Mesenchymal stem cell (in vitro differentiated cells and primary cell): ENCODE data around the gene HMGCS1.

ENCODE experiments used
- DNase-seq: peaks from one replicate; pipeline ENCODE4 v3.0.0-alpha.2; 2013
- H2AFZ ChIP-seq: one replicate; pipeline ENCODE4 v1.6.1; 2013; ENCODE audit warnings: low read depth, mild to moderate bottlenecking, control low read depth, inconsistent platforms, low read length, moderate library complexity
- H2AK5ac ChIP-seq: 2 replicates; pipeline ENCODE4 v1.6.1; 2013; ENCODE audit warnings: low read length, moderate library complexity, mild to moderate bottlenecking, inconsistent platforms; ENCODE audit not compliant: severe bottlenecking
- H2BK120ac ChIP-seq: one replicate; pipeline ENCODE4 v1.6.1; 2013; ENCODE audit warnings: low read depth, mild to moderate bottlenecking, inconsistent platforms, low read length, moderate library complexity
- H2BK12ac ChIP-seq, 2 experiments: one replicate each; pipeline ENCODE4 v1.6.1; 2013; ENCODE audit warnings: inconsistent platforms in 2 of 2, low read length in 2 of 2, mild to moderate bottlenecking in 2 of 2, moderate library complexity in 2 of 2, control low read depth in 1 of 2
- H2BK15ac ChIP-seq: one replicate; pipeline ENCODE4 v1.6.1; 2013; ENCODE audit warnings: mild to moderate bottlenecking, low read depth, inconsistent platforms; ENCODE audit not compliant: poor library complexity, severe bottlenecking
- H2BK5ac ChIP-seq: 2 replicates; pipeline ENCODE4 v1.6.1; 2013; ENCODE audit warnings: low read depth, mild to moderate bottlenecking, low read length, control low read depth, inconsistent platforms; ENCODE audit not compliant: poor library complexity, severe bottlenecking
- H3K14ac ChIP-seq, 2 experiments: one replicate each; pipeline ENCODE4 v1.6.1; 2013; ENCODE audit warnings: inconsistent platforms in 2 of 2, low read length in 2 of 2, control low read depth in 1 of 2, mild to moderate bottlenecking in 1 of 2, moderate library complexity in 1 of 2
- H3K18ac ChIP-seq, 2 experiments: one replicate each; pipeline ENCODE4 v1.6.1; 2013; ENCODE audit warnings: inconsistent platforms in 2 of 2, low read length in 2 of 2, control low read depth in 1 of 2, low read depth in 1 of 2, mild to moderate bottlenecking in 1 of 2
- H3K23ac ChIP-seq, 2 experiments: one replicate each; pipeline ENCODE4 v1.6.1; 2013; ENCODE audit warnings: inconsistent platforms in 2 of 2, low read length in 2 of 2, mild to moderate bottlenecking in 2 of 2, moderate library complexity in 2 of 2, control low read depth in 1 of 2
- H3K27ac ChIP-seq: 2 replicates; pipeline ENCODE4 v1.5.1; 2013; ENCODE audit warnings: mild to moderate bottlenecking, moderate library complexity, low read length, control low read depth, inconsistent platforms; ENCODE audit not compliant: poor library complexity, severe bottlenecking
- H3K27me3 ChIP-seq, 2 experiments: 2 replicates each; pipeline versions ENCODE4 v1.6.1 to v1.7.0; 2013; ENCODE audit warnings: low read length in 2 of 2, mild to moderate bottlenecking in 2 of 2, moderate library complexity in 2 of 2, control low read depth in 1 of 2, inconsistent platforms in 1 of 2; ENCODE audit not compliant: control insufficient read depth in 1 of 2, insufficient read depth in 1 of 2
- H3K36me3 ChIP-seq, 2 experiments: 2 replicates each; pipeline versions ENCODE4 v1.6.1 to v1.7.0; 2013; ENCODE audit warnings: low read length in 2 of 2, control low read depth in 1 of 2, inconsistent platforms in 1 of 2, low read depth in 1 of 2, mild to moderate bottlenecking in 1 of 2; ENCODE audit not compliant: insufficient read depth in 2 of 2, control insufficient read depth in 1 of 2
- H3K4ac ChIP-seq, 2 experiments: one replicate each; pipeline ENCODE4 v1.6.1; 2013; ENCODE audit warnings: inconsistent platforms in 2 of 2, low read length in 2 of 2, mild to moderate bottlenecking in 2 of 2, moderate library complexity in 2 of 2, control low read depth in 1 of 2, low read depth in 1 of 2
- H3K4me1 ChIP-seq: 2 replicates; pipeline ENCODE4 v1.6.1; 2013; ENCODE audit warnings: low read depth, low read length, control low read depth; ENCODE audit not compliant: control insufficient read depth, insufficient read depth
- H3K4me2 ChIP-seq: 2 replicates; pipeline ENCODE4 v1.6.1; 2013; ENCODE audit warnings: low read length, mild to moderate bottlenecking, inconsistent platforms; ENCODE audit not compliant: poor library complexity, severe bottlenecking
- H3K4me3 ChIP-seq, 2 experiments: 2 replicates each; pipeline versions ENCODE4 v1.5.1 to v1.7.0; 2013; ENCODE audit warnings: low read length in 2 of 2, mild to moderate bottlenecking in 2 of 2, control low read depth in 1 of 2, low read depth in 1 of 2; ENCODE audit not compliant: insufficient read depth in 1 of 2
- H3K79me1 ChIP-seq: replicated peaks from 2 replicates; pipeline ENCODE4 v1.6.1; 2013; ENCODE audit warnings: mild to moderate bottlenecking, control low read depth, low read length, inconsistent platforms; ENCODE audit not compliant: poor library complexity, severe bottlenecking
- H3K9ac ChIP-seq: 2 replicates; pipeline ENCODE4 v1.7.0; 2013; ENCODE audit warnings: mild to moderate bottlenecking, low read length, moderate library complexity
- H3K9me3 ChIP-seq: 2 replicates; pipeline ENCODE4 v1.7.0; 2013; ENCODE audit warnings: mild to moderate bottlenecking, low read length; ENCODE audit not compliant: control insufficient read depth
- H4K8ac ChIP-seq: one replicate; pipeline ENCODE4 v1.6.1; 2013; ENCODE audit warnings: inconsistent platforms, mild to moderate bottlenecking, low read length, moderate library complexity
- H4K91ac ChIP-seq: one replicate; pipeline ENCODE4 v1.6.1; 2013; ENCODE audit warnings: mild to moderate bottlenecking, low read length, inconsistent platforms
- WGBS: methylation state at CpG from one replicate; pipeline ENCODE4 v1.1.7; 2013; ENCODE audit warnings: mixed read lengths; 5-methylcytosine and 5-hydroxymethylcytosine counted together

Gene HMGCS1

GRCh38 chr5:43243270-43243669 is 69.9 kb downstream of the HMGCS1 start:
- Histone ChIP-seq H3K36me3 (no peaks in the 10 kb centered on the region), H2AFZ (no peak overlapping the region), H3K4me3 (no peak overlapping the region), H3K9ac (no peak overlapping the region), H3K14ac (no peak overlapping the region), H3K79me1 (no peaks in the 10 kb centered on the region), H4K91ac (no peak overlapping the region), H2BK12ac (no peak overlapping the region), H3K4me2 (no peak overlapping the region), H4K8ac (no peak overlapping the region), H3K27ac (no peak overlapping the region), H2AK5ac (no peak overlapping the region), H3K18ac (no peak overlapping the region), H2BK120ac (no peak overlapping the region), H3K9me3 (no peaks in the 10 kb centered on the region), H3K4ac (no peak overlapping the region), H2BK5ac (no peak overlapping the region), H2BK15ac (no peak overlapping the region), H3K23ac (no peak overlapping the region), H3K4me1 (no peaks in the 10 kb centered on the region), H3K27me3 (peaks cover 0 to 14% of the 10 kb centered on the region in 2 experiments)
- DNase-seq: no peak

GRCh38 chr5:43242196-43242595 is 71.0 kb downstream of the HMGCS1 start:
- H3K36me3 ChIP-seq: no peaks in the 10 kb centered on the region
- peaks cover 0 to 14% of the 10 kb centered on the region in 2 experiments for H3K27me3 ChIP-seq
- H3K4me3 ChIP-seq: no peak overlapping the region
- H2BK5ac ChIP-seq: no peak overlapping the region
- H3K4ac ChIP-seq: no peak overlapping the region
- no peak overlapping the region for H3K14ac ChIP-seq
- H3K9ac ChIP-seq: no peak overlapping the region
- H2AK5ac ChIP-seq: no peak overlapping the region
- no peak overlapping the region for H3K23ac ChIP-seq
- H2BK15ac ChIP-seq: no peak overlapping the region
- H2AFZ ChIP-seq: no peak overlapping the region
- no peaks in the 10 kb centered on the region for H3K9me3 ChIP-seq
- H4K8ac ChIP-seq: no peak overlapping the region
- H2BK12ac ChIP-seq: no peak overlapping the region
- 45% methylated on average over 1 of the region's 1 CpG for WGBS
- DNase-seq: no peak
- H3K27ac ChIP-seq: no peak overlapping the region
- H2BK120ac ChIP-seq: no peak overlapping the region
- no peaks in the 10 kb centered on the region for H3K4me1 ChIP-seq
- H3K18ac ChIP-seq: no peak overlapping the region
- H3K4me2 ChIP-seq: no peak overlapping the region
- H3K79me1 ChIP-seq: no peaks in the 10 kb centered on the region
- H4K91ac ChIP-seq: no peak overlapping the region
